HPDE6-E6E7 (cell line): Measurements from ENCODE around the gene GFPT2.

Experiments
- DNase-seq: peaks from one replicate; pipeline ENCODE4 v3.0.0; 2011; ENCODE audit warnings: missing footprints; ENCODE audit errors: extremely low spot score

The GFPT2 gene

GRCh38 chr5:180333661-180334060 lies 19.5 kb downstream of the GFPT2 start:
- DNase-seq = peak; percentile 45

GRCh38 chr5:180332861-180333260 lies 20.3 kb downstream of the GFPT2 start:
- no peak for DNase-seq

- no peak for DNase-seq
These were observed 21.1 kb downstream of the GFPT2 start for GRCh38 chr5:180332051-180332517.

- no peak for DNase-seq
These were observed 21.5 kb downstream of the GFPT2 start for GRCh38 chr5:180331647-180331950.

- peak; percentile 36 for DNase-seq
These were observed 22.1 kb downstream of the GFPT2 start for GRCh38 chr5:180330810-180331646.

GRCh38 chr5:180330270-180330648 lies 22.9 kb downstream of the GFPT2 start:
- DNase-seq = no peak

GRCh38 chr5:180329606-180330269 lies 23.4 kb downstream of the GFPT2 start:
- no peak for DNase-seq

- DNase-seq = no peak
These were observed 24.0 kb downstream of the GFPT2 start for GRCh38 chr5:180329138-180329435.

- peak; percentile 54 for DNase-seq
These were observed 24.6 kb downstream of the GFPT2 start for GRCh38 chr5:180328296-180329137.

- DNase-seq = no peak
These were observed 26.1 kb downstream of the GFPT2 start for GRCh38 chr5:180326989-180327565.

- no peak for DNase-seq
These were observed 28.6 kb downstream of the GFPT2 start for GRCh38 chr5:180324601-180324950.

GRCh38 chr5:180323941-180324600 lies 29.1 kb downstream of the GFPT2 start:
- peak; percentile 39 for DNase-seq

- DNase-seq = no peak
These were observed 30.0 kb downstream of the GFPT2 start for GRCh38 chr5:180323160-180323559.

- no peak for DNase-seq
These were observed 34.6 kb downstream of the GFPT2 start for GRCh38 chr5:180318456-180319089.

GRCh38 chr5:180316586-180316985 lies 36.5 kb downstream of the GFPT2 start:
- no peak for DNase-seq

GRCh38 chr5:180315762-180316212 lies 37.3 kb downstream of the GFPT2 start:
- no peak for DNase-seq

- DNase-seq = no peak
These were observed 39.2 kb downstream of the GFPT2 start for GRCh38 chr5:180313677-180314505.

- DNase-seq = no peak
These were observed 41.9 kb downstream of the GFPT2 start for GRCh38 chr5:180311216-180311615.

GRCh38 chr5:180306796-180307195 lies 46.3 kb downstream of the GFPT2 start:
- DNase-seq = no peak

- no peak for DNase-seq
These were observed 47.7 kb downstream of the GFPT2 start for GRCh38 chr5:180305481-180305880.
